SK-N-SH treated with all-trans-retinoic acid at 6 μM for 48 hours (cell line): ENCODE measurements around the gene RBM47.

Experiments
- ATAC-seq: fragments of 200-7000 bp; cut with Tn5 transposase; 3 replicates; pipeline ENCODE4 v1.9.1; 2020; ENCODE audit warnings: mild to moderate bottlenecking, moderate library complexity
- ARNTL ChIP-seq: fragments of 450-650 bp; formaldehyde crosslinking; IDR thresholded peaks from 2 replicates; pipeline ENCODE4 v1.5.0; 2020; ENCODE audit warnings: low read depth, mild to moderate bottlenecking, moderate library complexity, borderline replicate concordance
- BACH2 ChIP-seq: fragments of 250-450 bp; sonication (Bioruptor Pico); IDR thresholded peaks from 2 replicates; pipeline ENCODE4 v1.9.0; 2021; ENCODE audit warnings: mild to moderate bottlenecking, borderline replicate concordance
- CREB5 ChIP-seq: fragments of 250-450 bp; sonication (Bioruptor Pico); IDR thresholded peaks from 2 replicates; pipeline ENCODE4 v1.5.1; 2020; ENCODE audit warnings: low read depth, mild to moderate bottlenecking, moderate library complexity
- CSRNP3 ChIP-seq: fragments of 250-450 bp; sonication (Bioruptor Pico); IDR thresholded peaks from 2 replicates; pipeline ENCODE4 v1.5.1; 2021; ENCODE audit warnings: mild to moderate bottlenecking, moderate library complexity
- ESRRG ChIP-seq: fragments of 250-450 bp; sonication (Bioruptor Pico); IDR thresholded peaks from 2 replicates; pipeline ENCODE4 v1.6.1; 2021; ENCODE audit warnings: mild to moderate bottlenecking
- GLIS3 ChIP-seq: fragments of 250-450 bp; sonication (Bioruptor Pico); IDR thresholded peaks from 2 replicates; pipeline ENCODE4 v1.5.0; 2020; ENCODE audit warnings: mild to moderate bottlenecking, moderate library complexity
- ISL1 ChIP-seq: fragments of 250-450 bp; sonication (Bioruptor Pico); IDR thresholded peaks from 2 replicates; pipeline ENCODE4 v2.1.2; 2022; ENCODE audit warnings: mild to moderate bottlenecking, moderate library complexity
- PATZ1 ChIP-seq: fragments of 250-450 bp; sonication (Bioruptor Pico); IDR thresholded peaks from 2 replicates; pipeline ENCODE4 v1.8.0; 2020; ENCODE audit warnings: mild to moderate bottlenecking, moderate library complexity, borderline replicate concordance
- POU6F1 ChIP-seq: fragments of 250-450 bp; sonication (Bioruptor Pico); IDR thresholded peaks from 2 replicates; pipeline ENCODE4 v1.8.0; 2021; ENCODE audit warnings: low read depth, mild to moderate bottlenecking, moderate library complexity, borderline replicate concordance
- PPARA ChIP-seq: fragments of 250-450 bp; sonication (Bioruptor Pico); IDR thresholded peaks from 2 replicates; pipeline ENCODE4 v1.5.0; 2020; ENCODE audit warnings: mild to moderate bottlenecking, borderline replicate concordance
- RARB ChIP-seq: fragments of 250-450 bp; sonication (Bioruptor Pico); IDR thresholded peaks from 2 replicates; pipeline ENCODE4 v1.8.0; 2021; ENCODE audit warnings: mild to moderate bottlenecking, moderate library complexity
- TCF4 ChIP-seq: fragments of 250-450 bp; sonication (Bioruptor Pico); IDR thresholded peaks from 2 replicates; pipeline ENCODE4 v1.8.0; 2021; ENCODE audit warnings: mild to moderate bottlenecking, moderate library complexity, borderline replicate concordance
- TSHZ2 ChIP-seq: fragments of 250-450 bp; sonication (Bioruptor Pico); IDR thresholded peaks from 2 replicates; pipeline ENCODE4 v1.5.0; 2020; ENCODE audit warnings: mild to moderate bottlenecking, moderate library complexity
- ZC3H10 ChIP-seq: fragments of 250-450 bp; sonication (Bioruptor Pico); IDR thresholded peaks from 2 replicates; pipeline ENCODE4 v1.5.1; 2021; ENCODE audit warnings: mild to moderate bottlenecking, moderate library complexity
- ZFP3 ChIP-seq: fragments of 250-450 bp; sonication (Bioruptor Pico); IDR thresholded peaks from 2 replicates; pipeline ENCODE4 v1.5.0; 2020; ENCODE audit warnings: mild to moderate bottlenecking, moderate library complexity
- ZFP30 ChIP-seq: fragments of 450-650 bp; formaldehyde crosslinking; IDR thresholded peaks from 2 replicates; pipeline ENCODE4 v1.5.0; 2022; ENCODE audit warnings: mild to moderate bottlenecking, moderate library complexity
- ZNF565 ChIP-seq: fragments of 450-650 bp; formaldehyde crosslinking; conservative IDR thresholded peaks from 2 replicates; pipeline ENCODE4 v1.5.0; 2020; ENCODE audit warnings: low read depth, mild to moderate bottlenecking, moderate library complexity
- ZNF70 ChIP-seq: fragments of 450-650 bp; formaldehyde crosslinking; IDR thresholded peaks from 2 replicates; pipeline ENCODE4 v1.5.0; 2020; ENCODE audit warnings: mild to moderate bottlenecking, moderate library complexity

RBM47 gene

GRCh38 chr4:40586729-40587128, 42.9 kb downstream of the RBM47 start:
- no peak for TF ChIP-seq ISL1
- ATAC-seq, result no peak

GRCh38 chr4:40586034-40586433, 43.6 kb downstream of the RBM47 start:
- TF ChIP-seq ESRRG (CRISPR knock-in tag), result no peak
- no peak for TF ChIP-seq GLIS3
- no peak for TF ChIP-seq ISL1
- TF ChIP-seq POU6F1 (CRISPR knock-in tag), result no peak

GRCh38 chr4:40585201-40585799, 44.4 kb downstream of the RBM47 start:
- TF ChIP-seq RARB (CRISPR knock-in tag) (no peak), CREB5 (no peak), ESRRG (CRISPR knock-in tag) (no peak), ZC3H10 (CRISPR knock-in tag) (no peak), ZNF565 (CRISPR knock-in tag) (no peak), ZFP30 (CRISPR knock-in tag) (no peak), ZFP3 (CRISPR knock-in tag) (no peak), PPARA (CRISPR knock-in tag) (no peak), TSHZ2 (CRISPR knock-in tag) (no peak), PATZ1 (CRISPR knock-in tag) (no peak), TCF4 (CRISPR knock-in tag) (no peak), POU6F1 (CRISPR knock-in tag) (no peak), ZNF70 (CRISPR knock-in tag) (no peak), GLIS3 (no peak), BACH2 (no peak), ARNTL (CRISPR knock-in tag) (no peak), CSRNP3 (CRISPR knock-in tag) (no peak), ISL1 (no peak)
- no peak for ATAC-seq

More at GRCh38 chr4:40586034-40586433, 43.6 kb downstream of the RBM47 start:
- ATAC-seq, result no peak
